ENCODE data around the gene SORCS2. TPM values are rescaled to one million over a fixed set of nuclear protein-coding genes. Genes with fewer than 3 reads are reported as not detected.

Gene SORCS2
- polyA plus RNA-seq, 1 donor (not counting 4 experiments of a cell fraction or from before 2014, with no cell fraction given): 0.09 TPM

DNA sequence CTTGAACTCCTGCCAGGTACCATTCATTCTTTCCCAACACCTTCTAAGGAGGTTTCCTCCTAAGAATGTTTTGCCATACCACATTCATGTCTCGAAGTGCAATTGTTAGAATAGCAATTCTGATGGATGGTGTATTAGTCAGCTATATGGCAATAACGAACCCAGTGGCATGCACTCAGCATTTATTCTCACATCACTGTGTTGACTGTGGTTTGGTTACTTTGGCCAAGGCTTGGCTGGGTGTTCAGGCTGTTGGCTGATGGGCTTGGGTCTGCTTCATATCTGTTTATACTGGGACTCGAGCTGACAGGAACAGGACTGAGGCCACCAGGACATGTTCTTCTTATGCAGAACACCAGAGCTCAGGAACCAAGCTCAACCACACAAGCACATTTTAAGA, 210.7 kb downstream of the SORCS2 start:
- FAIRE-seq (no peak), DNase-seq (ENCODE audit: low read depth, low spot score) (no peak)
- no peak overlapping the region for H3K9ac ChIP-seq (ENCODE audit: control insufficient read depth, extremely low read depth, insufficient read depth, low read length)
- H3K36me3 ChIP-seq (ENCODE audit: control insufficient read depth in 2 of 2, extremely low read depth in 1 of 2, insufficient read depth in 2 of 2, low read length in 2 of 2): no peaks in the 10 kb centered on the region
- peaks cover 2% of the 10 kb centered on the region for H4K20me1 ChIP-seq (ENCODE audit: control insufficient read depth, extremely low read depth, insufficient read depth, low read length)
- dilution Hi-C loops (cut with MboI; ENCODE audit: extremely low pct_ligation_motif_present, low sequenced_read_pairs): no loop called here
- no peak overlapping the region for H2AFZ ChIP-seq (ENCODE audit: control insufficient read depth, low read length)
- no peaks in the 10 kb centered on the region for H3K9me1 ChIP-seq (ENCODE audit: control insufficient read depth, extremely low read depth, insufficient read depth, low read length)
- H3K4me1 ChIP-seq (ENCODE audit: control insufficient read depth, extremely low read depth, insufficient read depth, low read length): peaks cover 11% of the 10 kb centered on the region
- H3K27me3 ChIP-seq (ENCODE audit: control insufficient read depth, extremely low read depth, insufficient read depth, low read length): peaks cover 4% of the 10 kb centered on the region
- H3K27ac ChIP-seq (ENCODE audit: control insufficient read depth, insufficient read depth, low read length): no peak overlapping the region
- no peak overlapping the region for H3K4me2 ChIP-seq (ENCODE audit: control insufficient read depth, extremely low read depth, insufficient read depth, low read depth, low read length)
- TF ChIP-seq, protein P1, sequence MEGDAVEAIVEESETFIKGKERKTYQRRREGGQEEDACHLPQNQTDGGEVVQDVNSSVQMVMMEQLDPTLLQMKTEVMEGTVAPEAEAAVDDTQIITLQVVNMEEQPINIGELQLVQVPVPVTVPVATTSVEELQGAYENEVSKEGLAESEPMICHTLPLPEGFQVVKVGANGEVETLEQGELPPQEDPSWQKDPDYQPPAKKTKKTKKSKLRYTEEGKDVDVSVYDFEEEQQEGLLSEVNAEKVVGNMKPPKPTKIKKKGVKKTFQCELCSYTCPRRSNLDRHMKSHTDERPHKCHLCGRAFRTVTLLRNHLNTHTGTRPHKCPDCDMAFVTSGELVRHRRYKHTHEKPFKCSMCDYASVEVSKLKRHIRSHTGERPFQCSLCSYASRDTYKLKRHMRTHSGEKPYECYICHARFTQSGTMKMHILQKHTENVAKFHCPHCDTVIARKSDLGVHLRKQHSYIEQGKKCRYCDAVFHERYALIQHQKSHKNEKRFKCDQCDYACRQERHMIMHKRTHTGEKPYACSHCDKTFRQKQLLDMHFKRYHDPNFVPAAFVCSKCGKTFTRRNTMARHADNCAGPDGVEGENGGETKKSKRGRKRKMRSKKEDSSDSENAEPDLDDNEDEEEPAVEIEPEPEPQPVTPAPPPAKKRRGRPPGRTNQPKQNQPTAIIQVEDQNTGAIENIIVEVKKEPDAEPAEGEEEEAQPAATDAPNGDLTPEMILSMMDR (optimal IDR thresholded peaks at IDR 0.05 in 1 of 3, IDR thresholded peaks at IDR 0.05 in 1 of 3, conservative IDR thresholded peaks at IDR 0.05 in 1 of 3; ENCODE audit: extremely low read depth in 1 of 3, insufficient read depth in 2 of 3, low read length in 3 of 3): no peak
- no peak for TF ChIP-seq EZH2 (IDR thresholded peaks at IDR 0.05; ENCODE audit: low read length)
- no peaks in the 10 kb centered on the region for H3K79me2 ChIP-seq (ENCODE audit: control insufficient read depth, insufficient read depth, low read length)
- no peak overlapping the region for H3K4me3 ChIP-seq (ENCODE audit: control insufficient read depth in 2 of 3, extremely low read depth in 1 of 3, insufficient read depth in 2 of 3, low read depth in 1 of 3, low read length in 3 of 3)
- H3K9me3 ChIP-seq (ENCODE audit: control insufficient read depth, low read depth, low read length): no peaks in the 10 kb centered on the region

DNA sequence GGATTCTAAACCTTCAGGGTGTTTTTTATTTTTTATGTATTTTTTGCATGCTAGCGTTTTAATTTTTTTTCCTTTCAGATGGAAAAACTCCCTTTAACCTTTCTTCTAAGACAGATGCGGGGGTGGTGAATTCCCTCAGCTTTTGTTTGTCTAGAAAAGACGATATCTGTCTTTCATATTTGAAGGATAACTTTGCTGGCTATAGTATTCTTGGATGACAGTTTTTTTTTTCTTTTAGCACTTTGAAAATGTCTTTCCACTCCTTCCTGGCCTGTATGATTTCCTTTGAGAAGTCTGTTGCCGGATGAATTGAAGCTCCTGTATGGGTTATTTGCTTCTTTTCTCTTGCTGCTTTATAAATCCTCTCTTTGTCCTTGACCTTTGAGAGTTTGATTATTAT, 215.8 kb downstream of the SORCS2 start:
- dilution Hi-C loops (cut with MboI; ENCODE audit: extremely low pct_ligation_motif_present, low sequenced_read_pairs): no loop called here
- Histone ChIP-seq H3K9me3 (ENCODE audit: control insufficient read depth, low read depth, low read length) (no peaks in the 10 kb centered on the region), H3K9me1 (ENCODE audit: control insufficient read depth, extremely low read depth, insufficient read depth, low read length) (no peaks in the 10 kb centered on the region), H3K27me3 (ENCODE audit: control insufficient read depth, extremely low read depth, insufficient read depth, low read length) (no peaks in the 10 kb centered on the region), H3K4me3 (ENCODE audit: control insufficient read depth in 2 of 3, extremely low read depth in 1 of 3, insufficient read depth in 2 of 3, low read depth in 1 of 3, low read length in 3 of 3) (no peak overlapping the region), H3K79me2 (ENCODE audit: control insufficient read depth, insufficient read depth, low read length) (no peaks in the 10 kb centered on the region), H3K36me3 (ENCODE audit: control insufficient read depth in 2 of 2, extremely low read depth in 1 of 2, insufficient read depth in 2 of 2, low read length in 2 of 2) (no peaks in the 10 kb centered on the region), H3K9ac (ENCODE audit: control insufficient read depth, extremely low read depth, insufficient read depth, low read length) (no peak overlapping the region), H3K4me2 (ENCODE audit: control insufficient read depth, extremely low read depth, insufficient read depth, low read depth, low read length) (no peak overlapping the region), H3K27ac (ENCODE audit: control insufficient read depth, insufficient read depth, low read length) (no peak overlapping the region), H4K20me1 (ENCODE audit: control insufficient read depth, extremely low read depth, insufficient read depth, low read length) (peaks cover 2% of the 10 kb centered on the region), H3K4me1 (ENCODE audit: control insufficient read depth, extremely low read depth, insufficient read depth, low read length) (peaks cover 2% of the 10 kb centered on the region), H2AFZ (ENCODE audit: control insufficient read depth, low read length) (no peak overlapping the region)
- TF ChIP-seq, protein P1 (optimal IDR thresholded peaks at IDR 0.05 in 1 of 3, IDR thresholded peaks at IDR 0.05 in 1 of 3, conservative IDR thresholded peaks at IDR 0.05 in 1 of 3; ENCODE audit: extremely low read depth in 1 of 3, insufficient read depth in 2 of 3, low read length in 3 of 3): no peak
- TF ChIP-seq EZH2 (IDR thresholded peaks at IDR 0.05; ENCODE audit: low read length): no peak
- DNase-seq (ENCODE audit: low read depth, low spot score) (no peak), FAIRE-seq (no peak)

Data from keratinocyte (primary cell).